Measurements from ENCODE around the gene CLP1.
"Not testable (repeated sequence)": the region's sequence is repeated elsewhere in the genome, so short reads cannot be mapped to it uniquely, and the experiment has no call there.

CLP1 gene

DNA sequence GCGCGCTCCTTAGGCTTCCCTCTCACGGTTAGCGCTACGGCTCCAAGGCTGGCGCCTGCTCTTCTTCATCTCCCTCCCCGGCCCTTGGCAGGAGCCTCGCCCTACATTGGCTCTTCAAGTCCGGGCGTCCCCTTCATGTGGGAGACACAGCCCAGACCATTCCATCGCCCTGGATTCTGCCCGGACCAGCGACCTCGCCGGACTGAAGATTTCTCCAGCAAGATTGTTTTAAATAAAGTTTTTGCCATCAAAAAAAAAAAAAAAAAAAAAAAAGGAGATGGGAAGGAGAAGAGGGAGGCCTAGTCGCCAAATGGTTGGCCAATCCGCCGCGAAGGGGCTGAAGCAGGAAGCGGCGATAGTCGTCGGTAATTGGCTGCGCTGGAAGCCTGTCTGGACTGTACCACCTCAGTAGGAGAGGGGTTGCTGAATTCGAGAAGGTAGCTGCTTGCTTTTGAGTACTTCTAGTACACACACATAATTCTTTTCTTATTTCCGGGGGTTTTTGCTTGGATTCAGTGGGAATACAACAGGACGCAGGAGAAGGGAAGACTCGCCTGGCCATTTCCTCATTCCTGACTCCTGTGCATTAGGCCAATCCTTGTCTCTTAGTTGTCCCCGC lies 9.7 kb downstream of the CLP1 start:
- peak; percentile 99 for DNase-seq (ENCODE audit: low spot score)

DNA sequence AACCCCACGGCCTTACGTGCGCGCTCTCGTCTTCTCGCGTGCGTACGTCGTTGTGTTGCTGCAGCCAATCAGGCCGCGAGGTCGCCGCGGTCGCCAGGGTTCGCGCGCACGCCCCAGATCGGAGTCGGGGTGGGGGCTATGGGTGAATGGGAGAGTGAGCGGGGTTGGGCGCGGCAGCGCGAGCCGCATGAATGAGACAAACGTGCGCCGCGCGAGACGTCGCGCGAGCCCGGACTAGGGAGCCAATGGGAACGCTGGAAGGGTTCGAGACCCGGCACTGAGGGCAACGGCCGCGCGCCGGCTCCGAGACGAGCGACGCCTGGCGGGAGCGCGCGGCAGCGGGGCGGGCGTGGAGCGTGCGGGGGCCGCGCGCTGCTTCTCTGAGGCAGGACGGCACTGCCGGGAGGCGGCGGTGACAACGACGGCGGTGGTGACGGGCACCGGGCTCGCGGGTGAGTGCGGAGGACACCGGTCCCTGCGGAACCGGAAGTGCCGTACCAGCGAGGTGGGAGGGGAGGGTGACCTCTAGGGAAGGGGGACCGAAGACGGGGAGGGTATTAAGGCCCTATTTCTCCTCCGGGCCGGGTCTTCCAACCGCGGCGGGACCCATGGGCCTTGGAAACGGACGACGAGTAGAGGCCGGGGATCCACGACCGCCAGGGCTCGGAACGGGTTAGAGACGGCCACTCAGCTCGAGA lies 10.3 kb downstream of the CLP1 start, which contains the start of gene ZDHHC5:
Gene ZDHHC5 (plus strand): TSS at position 379 of the 698 bp plus-strand sequence. CDS start 4,977 bp downstream, outside the sequence.
- DNase-seq (ENCODE audit: low spot score): peak; percentile 97

DNA sequence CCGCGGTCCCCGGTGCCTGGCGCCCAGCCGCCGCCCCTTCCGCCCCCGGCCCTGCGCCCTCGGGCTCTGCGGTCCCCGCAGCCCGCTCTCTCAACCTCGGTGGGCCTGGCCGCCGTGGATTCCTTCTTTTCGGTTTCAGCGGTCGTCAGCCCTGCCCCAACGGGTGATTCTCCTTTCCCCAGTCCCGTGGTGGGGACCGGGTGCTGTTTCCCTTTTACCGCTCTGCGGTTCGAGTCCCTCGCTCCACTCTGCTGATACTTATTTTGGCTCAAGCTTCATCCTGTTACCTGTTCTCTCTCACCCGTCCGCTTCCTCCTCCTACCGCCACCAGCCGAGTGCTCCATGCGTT lies 10.8 kb downstream of the CLP1 start:
- no peak for DNase-seq (ENCODE audit: low spot score)

DNA sequence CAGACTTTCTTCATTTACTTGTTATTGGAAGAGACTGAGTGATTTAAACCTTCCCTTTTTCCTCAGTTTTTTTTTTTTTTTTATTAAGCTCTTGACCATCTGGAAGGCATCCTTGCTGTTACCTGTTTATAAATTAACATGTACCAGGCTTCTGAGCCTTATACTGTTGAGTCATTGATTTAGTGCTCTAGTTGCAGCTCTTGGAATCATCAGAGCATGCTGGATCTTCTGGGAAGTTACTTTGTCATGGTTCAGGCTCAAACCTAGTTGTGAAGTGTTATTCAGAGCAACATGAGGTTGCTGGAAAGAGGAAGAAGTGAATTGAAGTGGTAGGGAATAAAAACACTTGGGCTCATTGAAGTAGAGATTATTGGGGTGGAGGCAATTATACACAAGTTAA lies 16.7 kb downstream of the CLP1 start:
- DNase-seq (ENCODE audit: low spot score): no peak

DNA sequence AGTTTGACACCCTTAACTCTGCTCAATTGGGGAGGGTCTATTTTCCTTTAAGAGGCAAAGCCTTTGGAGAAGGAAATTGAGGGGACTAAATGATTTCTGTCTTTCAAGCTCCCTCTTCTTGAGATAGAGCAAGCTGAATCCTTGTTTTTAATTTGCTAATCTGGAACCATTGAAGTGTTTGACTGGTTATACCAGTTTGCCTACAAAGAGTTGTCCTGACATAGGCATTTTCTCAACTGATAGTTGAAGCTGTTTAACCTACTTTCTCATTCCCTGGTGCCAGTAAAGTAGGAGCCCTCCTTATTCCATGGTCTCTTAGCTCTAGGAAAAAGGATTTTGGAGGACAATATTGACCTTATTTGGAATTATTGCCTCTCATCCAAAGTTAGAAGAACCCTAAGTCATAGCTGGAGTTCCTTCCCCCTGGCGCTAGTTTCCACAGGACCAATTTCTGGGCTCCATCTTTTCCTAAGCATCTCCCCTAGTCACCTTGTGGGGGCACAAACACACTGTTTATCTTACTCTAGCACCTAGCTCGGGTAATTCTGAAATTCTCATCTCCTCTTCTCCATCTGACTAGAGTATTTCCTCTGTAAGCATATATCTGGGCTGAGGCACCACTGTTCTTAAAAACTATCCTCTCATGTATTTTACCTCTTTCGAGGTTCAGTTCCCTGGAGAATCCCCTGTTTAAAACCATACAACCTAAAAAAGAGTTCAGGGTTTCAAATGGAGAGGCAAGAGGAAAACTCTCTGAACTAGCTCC lies 17.8 kb downstream of the CLP1 start:
- DNase-seq (ENCODE audit: low spot score): no peak

DNA sequence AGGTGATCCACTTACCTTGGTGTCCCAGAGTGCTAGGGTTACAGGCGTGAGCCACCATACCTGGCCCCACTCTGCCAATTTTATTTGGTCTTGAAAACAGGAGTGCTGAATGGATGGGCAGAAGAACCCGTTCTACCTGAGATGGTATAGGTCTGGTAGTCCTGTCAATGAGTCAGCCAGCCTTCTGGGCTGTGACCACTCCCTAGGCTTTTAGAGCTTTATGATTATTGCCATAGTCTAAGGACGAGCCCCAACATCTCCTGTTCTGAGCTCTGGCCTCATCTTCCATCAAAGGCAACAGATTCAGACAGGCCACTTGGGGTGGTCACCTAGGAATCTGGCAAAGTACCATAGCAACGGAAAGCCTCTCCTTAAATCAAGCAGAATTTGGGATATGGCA lies 21.8 kb downstream of the CLP1 start:
- DNase-seq (ENCODE audit: low spot score): no peak

DNA sequence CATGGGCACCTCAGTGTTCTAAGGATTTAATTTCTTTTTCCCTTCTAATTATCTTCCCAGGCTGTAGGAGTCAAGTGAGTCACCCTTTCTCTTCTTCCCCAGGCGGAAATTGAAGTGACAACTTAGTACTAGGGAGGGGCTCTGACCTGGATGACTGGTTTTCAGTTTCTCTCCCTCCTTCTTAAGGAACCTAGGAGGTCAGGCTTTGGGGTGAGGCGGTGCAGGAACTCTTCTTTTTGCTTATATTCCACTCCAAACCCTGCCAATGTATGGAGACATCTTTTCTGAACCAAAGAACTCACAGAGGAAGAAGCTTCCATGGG lies 23.0 kb downstream of the CLP1 start:
- DNase-seq (ENCODE audit: low spot score): peak; percentile 12

DNA sequence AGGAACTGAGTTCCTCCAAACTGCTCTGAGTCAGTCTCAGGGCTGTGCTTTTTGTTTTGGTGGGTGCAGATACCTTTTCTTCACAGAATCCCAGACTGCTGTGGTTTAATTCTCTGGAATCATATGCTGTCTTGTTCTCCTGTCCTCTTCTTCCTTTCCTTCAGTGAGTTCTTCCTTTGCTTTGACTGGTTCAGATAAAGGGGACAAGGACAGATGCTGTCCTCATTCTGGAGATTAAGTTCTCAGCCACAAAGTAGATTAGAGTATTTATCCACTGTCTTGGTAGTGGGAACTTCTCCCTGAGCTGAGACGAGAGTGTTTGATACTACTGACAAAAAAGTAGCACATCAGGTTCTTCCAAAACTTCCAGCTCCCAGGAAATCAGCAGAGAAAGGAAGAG lies 23.6 kb downstream of the CLP1 start:
- no peak for DNase-seq (ENCODE audit: low spot score)

DNA sequence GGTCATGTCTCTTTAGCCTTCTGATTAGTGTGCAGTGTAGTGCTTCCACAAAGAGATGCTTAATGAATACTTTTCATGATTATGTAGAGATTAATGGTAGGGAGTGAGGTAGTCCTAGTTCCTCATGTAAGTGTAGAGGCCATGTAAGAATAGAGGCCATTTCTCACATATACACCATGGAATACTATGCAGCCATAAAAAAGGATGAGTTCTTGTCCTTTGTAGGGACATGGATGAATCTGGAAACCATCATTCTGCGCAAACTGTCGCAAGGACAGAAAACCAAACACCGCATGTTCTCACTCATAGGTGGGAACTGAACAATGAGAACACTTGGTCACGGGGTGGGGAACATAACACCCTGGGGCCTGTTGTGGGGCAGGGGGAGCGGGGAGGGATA lies 32.9 kb downstream of the CLP1 start:
- not testable (repeated sequence) for DNase-seq (ENCODE audit: low spot score)

DNA sequence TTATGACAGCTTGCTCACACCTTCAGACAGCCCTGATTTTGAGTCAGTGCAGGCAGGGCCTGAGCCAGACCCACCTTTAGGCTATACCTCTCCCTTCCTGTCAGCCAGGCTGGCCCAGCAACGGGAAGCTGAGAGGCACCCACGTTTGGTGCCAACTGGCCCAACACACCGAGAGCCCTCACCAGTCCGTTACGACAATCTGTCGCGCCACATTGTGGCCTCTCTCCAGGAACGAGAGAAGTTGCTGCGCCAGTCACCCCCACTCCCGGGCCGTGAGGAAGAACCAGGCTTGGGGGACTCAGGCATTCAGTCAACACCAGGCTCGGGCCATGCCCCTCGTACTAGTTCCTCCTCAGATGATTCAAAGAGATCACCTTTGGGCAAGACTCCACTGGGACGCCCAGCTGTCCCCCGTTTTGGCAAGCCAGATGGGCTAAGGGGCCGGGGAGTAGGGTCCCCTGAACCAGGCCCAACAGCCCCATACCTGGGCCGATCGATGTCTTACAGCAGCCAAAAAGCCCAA lies 41.3 kb downstream of the CLP1 start:
- no peak for DNase-seq (ENCODE audit: low spot score)

DNA sequence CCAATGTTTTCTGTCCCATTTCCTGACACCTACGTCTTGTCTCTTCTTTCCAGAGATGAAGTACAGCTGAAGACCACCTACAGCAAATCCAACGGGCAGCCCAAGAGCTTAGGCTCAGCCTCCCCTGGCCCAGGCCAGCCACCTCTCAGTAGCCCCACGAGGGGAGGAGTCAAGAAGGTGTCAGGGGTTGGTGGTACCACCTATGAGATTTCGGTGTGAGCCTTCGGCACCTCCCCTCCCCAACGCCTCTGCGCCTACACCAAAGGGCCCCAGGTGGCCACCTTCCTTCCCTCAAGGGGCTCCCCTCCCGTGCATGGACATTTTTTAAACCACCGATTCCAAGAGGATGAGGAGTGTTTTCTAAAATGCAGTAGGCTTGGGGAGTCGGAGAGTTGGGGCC lies 42.3 kb downstream of the CLP1 start:
- no peak for DNase-seq (ENCODE audit: low spot score)

DNA sequence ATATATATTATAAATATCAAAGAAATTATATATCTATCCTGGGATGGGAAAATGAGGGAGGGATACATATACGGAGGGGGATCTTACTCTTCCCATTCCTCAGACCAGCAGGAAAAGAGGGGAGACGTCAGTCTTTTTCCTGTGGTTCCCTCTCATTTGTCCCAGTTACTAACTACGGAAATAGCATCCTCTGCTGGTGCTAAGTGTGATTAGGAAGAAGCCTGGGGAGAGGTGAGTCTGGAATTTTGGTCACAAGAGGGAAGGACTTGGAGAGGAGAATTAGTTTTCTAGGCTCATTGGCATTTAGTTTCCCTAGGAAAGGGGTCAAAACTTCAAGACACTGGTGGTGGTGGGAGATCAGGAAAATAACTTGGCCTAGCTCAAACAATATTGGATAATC lies 42.9 kb downstream of the CLP1 start:
- DNase-seq (ENCODE audit: low spot score): no peak

DNA sequence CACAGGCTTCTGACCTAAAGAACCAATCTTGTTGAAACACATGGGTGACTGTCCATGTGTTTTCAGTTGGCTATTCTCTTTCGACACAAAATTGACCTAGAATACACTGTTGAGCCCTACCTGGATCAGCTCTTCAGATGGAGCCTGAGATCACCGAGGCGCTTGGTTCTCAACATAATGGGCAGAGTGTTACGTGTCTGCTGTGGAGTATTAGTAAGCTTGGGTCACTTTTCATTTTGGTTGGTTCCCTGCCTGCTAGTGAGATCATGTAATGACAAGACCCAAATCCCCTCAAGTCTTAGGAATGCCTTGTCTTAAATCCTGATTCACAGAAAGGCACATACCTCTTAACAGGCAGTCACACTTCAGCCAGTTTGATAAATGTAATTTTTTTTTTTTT lies 45.8 kb downstream of the CLP1 start:
- no peak for DNase-seq (ENCODE audit: low spot score)

DNA sequence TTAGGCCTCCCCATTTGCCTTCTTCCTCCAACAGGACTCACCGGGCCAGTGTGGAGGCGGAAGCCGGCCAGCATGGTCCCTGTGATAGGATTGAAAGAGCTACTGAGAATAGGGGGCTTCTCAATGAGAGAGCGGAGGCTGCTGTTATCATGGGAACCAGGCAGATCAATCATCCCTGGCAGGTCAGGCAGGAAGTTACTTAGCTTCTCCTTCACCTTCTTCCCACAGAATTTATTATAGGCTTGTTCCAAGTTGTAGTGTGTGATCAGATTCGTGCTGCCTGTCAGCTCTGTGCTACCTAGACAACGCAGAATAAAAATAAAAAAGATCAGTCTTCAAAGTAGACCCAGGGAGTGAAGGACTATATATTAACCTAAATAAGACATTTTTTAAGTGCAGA lies 47.4 kb downstream of the CLP1 start:
- no peak for DNase-seq (ENCODE audit: low spot score)

DNA sequence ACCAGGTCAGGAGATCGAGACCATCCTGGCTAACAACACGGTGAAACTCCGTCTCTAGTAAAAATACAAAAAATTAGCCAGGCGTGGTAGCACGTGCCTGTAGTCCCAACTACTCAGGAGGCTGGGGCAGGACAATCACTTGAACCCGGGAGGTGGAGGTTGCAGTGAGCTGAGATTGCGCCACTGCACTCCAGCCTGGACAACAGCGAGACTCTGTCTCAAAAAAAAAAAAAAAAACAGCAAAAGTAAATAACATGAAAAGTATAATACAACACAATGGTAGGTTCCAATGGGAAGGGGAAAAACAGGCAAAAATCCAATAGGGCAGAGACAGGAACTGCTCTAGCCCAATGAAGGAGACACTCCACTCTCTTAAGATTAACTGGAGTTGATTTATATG lies 47.9 kb downstream of the CLP1 start:
- not testable (repeated sequence) for DNase-seq (ENCODE audit: low spot score)

DNA sequence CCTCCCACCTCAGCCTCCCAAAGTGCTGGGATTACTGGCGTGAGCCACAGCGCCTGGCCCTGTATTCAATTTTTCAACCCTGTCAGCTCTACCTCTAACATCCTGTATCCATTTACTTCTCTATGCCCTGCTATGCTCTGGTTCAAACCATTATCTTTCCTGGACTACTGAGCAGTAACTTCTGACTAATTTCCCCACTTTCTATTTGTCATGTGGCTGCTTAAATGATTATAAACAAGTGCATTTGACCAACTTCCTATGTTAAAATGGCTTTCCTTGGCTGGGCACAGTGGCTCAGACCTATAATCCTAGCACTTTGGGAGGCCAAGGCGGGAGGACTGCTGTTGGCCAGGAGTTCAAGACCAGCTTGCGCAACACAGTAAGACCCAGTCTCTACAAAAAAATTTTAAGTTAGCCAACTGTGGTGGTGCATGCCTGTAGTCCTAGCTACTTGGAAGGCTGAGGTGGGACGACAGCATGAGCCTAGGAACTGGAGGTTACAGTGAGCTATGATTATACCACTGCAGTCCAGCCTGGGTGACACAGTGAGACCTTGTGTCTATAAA lies 52.3 kb downstream of the CLP1 start:
- DNase-seq (ENCODE audit: low spot score): no peak
